Trophoblast cell (in vitro differentiated cells and primary cell): ENCODE results near the gene LMTK2.

Experiments used
- DNase-seq, 2 donors: peaks; one replicate each; pipeline ENCODE4 v3.0.0-alpha.2; 2016
- H2AFZ ChIP-seq: 2 replicates; pipeline ENCODE4 v1.6.1; 2013; ENCODE audit warnings: low read length, moderate library complexity, mild to moderate bottlenecking; ENCODE audit not compliant: insufficient read depth, poor library complexity
- H2AK5ac ChIP-seq: 2 replicates; pipeline ENCODE4 v1.6.1; 2013; ENCODE audit warnings: mild to moderate bottlenecking, low read length
- H2BK120ac ChIP-seq: 2 replicates; pipeline ENCODE4 v1.6.1; 2013; ENCODE audit warnings: low read length, mild to moderate bottlenecking, moderate library complexity; ENCODE audit not compliant: insufficient read depth, poor library complexity
- H2BK12ac ChIP-seq: 2 replicates; pipeline ENCODE4 v1.6.1; 2013; ENCODE audit warnings: mild to moderate bottlenecking, low read length, moderate library complexity
- H2BK5ac ChIP-seq: 2 replicates; pipeline ENCODE4 v1.6.1; 2013; ENCODE audit warnings: low read length, low read depth, moderate library complexity, mild to moderate bottlenecking; ENCODE audit not compliant: poor library complexity
- H3K14ac ChIP-seq: 2 replicates; pipeline ENCODE4 v1.6.1; 2013; ENCODE audit warnings: mild to moderate bottlenecking, low read length
- H3K18ac ChIP-seq: 2 replicates; pipeline ENCODE4 v1.6.1; 2013; ENCODE audit warnings: mild to moderate bottlenecking, low read length
- H3K23ac ChIP-seq: 2 replicates; pipeline ENCODE4 v1.6.1; 2013; ENCODE audit warnings: low read length
- H3K27ac ChIP-seq: 2 replicates; pipeline ENCODE4 v1.5.1; 2013; ENCODE audit warnings: low read depth, mild to moderate bottlenecking, inconsistent platforms, low read length, moderate library complexity
- H3K27me3 ChIP-seq: 2 replicates; pipeline ENCODE4 v1.6.1; 2013; ENCODE audit warnings: inconsistent platforms, mild to moderate bottlenecking, low read length, moderate library complexity; ENCODE audit not compliant: insufficient read depth
- H3K36me3 ChIP-seq, 2 experiments: 1 replicate in 1 of 2; 2 replicates in 1 of 2; pipeline ENCODE4 v1.6.1; 2013; ENCODE audit warnings: low read length in 2 of 2, mild to moderate bottlenecking in 2 of 2, moderate library complexity in 1 of 2; ENCODE audit not compliant: insufficient read depth in 2 of 2, control insufficient read depth in 1 of 2
- H3K4ac ChIP-seq: 2 replicates; pipeline ENCODE4 v1.6.1; 2013; ENCODE audit warnings: low read depth, mild to moderate bottlenecking, low read length, moderate library complexity
- H3K4me1 ChIP-seq, 2 experiments: 1 replicate in 1 of 2; 2 replicates in 1 of 2; pipeline ENCODE4 v1.6.1; 2013; ENCODE audit warnings: low read length in 2 of 2, mild to moderate bottlenecking in 2 of 2, moderate library complexity in 1 of 2; ENCODE audit not compliant: insufficient read depth in 2 of 2, control insufficient read depth in 1 of 2
- H3K4me2 ChIP-seq: 2 replicates; pipeline ENCODE4 v1.6.1; 2013; ENCODE audit warnings: inconsistent platforms, mild to moderate bottlenecking, low read length, moderate library complexity
- H3K4me3 ChIP-seq: 2 replicates; pipeline ENCODE4 v1.5.1; 2013; ENCODE audit warnings: mild to moderate bottlenecking, low read depth, low read length, inconsistent platforms
- H3K79me1 ChIP-seq: one replicate; pipeline ENCODE4 v1.6.1; 2013; ENCODE audit warnings: low read length
- H3K79me2 ChIP-seq: 2 replicates; pipeline ENCODE4 v1.6.1; 2013; ENCODE audit warnings: low read length, mild to moderate bottlenecking; ENCODE audit not compliant: control insufficient read depth, insufficient read depth, poor library complexity
- H3K9ac ChIP-seq: 2 replicates; pipeline ENCODE4 v1.6.1; 2013; ENCODE audit warnings: mild to moderate bottlenecking, low read length
- H3K9me3 ChIP-seq: 2 replicates; pipeline ENCODE4 v1.6.1; 2013; ENCODE audit warnings: low read depth, mild to moderate bottlenecking, control low read depth, inconsistent platforms, low read length; ENCODE audit not compliant: insufficient read depth
- H4K12ac ChIP-seq: 2 replicates; pipeline ENCODE4 v1.6.1; 2013; ENCODE audit warnings: low read depth, mild to moderate bottlenecking, low read length, moderate library complexity
- H4K8ac ChIP-seq: 2 replicates; pipeline ENCODE4 v1.6.1; 2013; ENCODE audit warnings: low read depth, mild to moderate bottlenecking, low read length, moderate library complexity
- H4K91ac ChIP-seq: one replicate; pipeline ENCODE4 v1.6.1; 2013; ENCODE audit warnings: low read depth, mild to moderate bottlenecking, low read length, moderate library complexity
- WGBS: extraction: QIAGEN DNeasy Blood & Tissue Kit; methylation state at CpG from one replicate; pipeline ENCODE4 v1.1.7; 2013; ENCODE audit warnings: missing lambda C conversion rate; ENCODE audit not compliant: insufficient read length, insufficient coverage; ENCODE audit errors: extremely low coverage; 5-methylcytosine and 5-hydroxymethylcytosine counted together

LMTK2 gene

DNA sequence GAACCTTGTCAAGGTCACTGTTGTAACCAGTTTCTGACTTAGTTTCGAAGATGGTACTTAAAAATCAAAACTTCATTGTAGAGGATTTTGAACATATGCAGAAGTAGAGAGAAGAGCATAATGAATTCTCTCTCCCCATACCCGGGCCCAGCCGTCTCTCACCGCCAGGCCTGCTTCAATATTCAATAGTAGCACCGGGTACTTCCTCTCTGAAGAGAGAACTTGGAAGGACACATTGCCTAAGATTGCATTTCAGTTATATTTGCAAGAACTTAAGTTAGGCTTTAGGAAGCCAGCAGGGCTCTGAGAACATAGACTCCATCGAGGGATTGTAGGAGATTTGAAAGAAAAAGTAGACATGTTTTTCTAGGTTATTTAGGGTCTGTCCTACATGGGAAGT lies 19.1 kb downstream of the LMTK2 start:
- no peak overlapping the region for H3K14ac ChIP-seq
- no peak overlapping the region for H4K91ac ChIP-seq
- H3K9me3 ChIP-seq = no peaks in the 10 kb centered on the region
- no CpG with 5 or more reads among the region's 6 CpGs for WGBS
- H3K27ac ChIP-seq = no peak overlapping the region
- H3K4me2 ChIP-seq = no peak overlapping the region
- no peak for DNase-seq
- no peak overlapping the region for H2AFZ ChIP-seq
- H3K79me2 ChIP-seq = peaks cover 1% of the 10 kb centered on the region
- H3K4me1 ChIP-seq = no peaks in the 10 kb centered on the region
- no peak overlapping the region for H2BK12ac ChIP-seq
- H2BK5ac ChIP-seq = no peak overlapping the region
- no peaks in the 10 kb centered on the region for H3K79me1 ChIP-seq
- no peak overlapping the region for H2BK120ac ChIP-seq
- H3K9ac ChIP-seq = no peak overlapping the region
- no peak overlapping the region for H4K12ac ChIP-seq
- H3K23ac ChIP-seq = no peak overlapping the region
- H4K8ac ChIP-seq = no peak overlapping the region
- no peaks in the 10 kb centered on the region for H3K27me3 ChIP-seq
- no peak overlapping the region for H2AK5ac ChIP-seq
- H3K4me3 ChIP-seq = no peak overlapping the region
- H3K36me3 ChIP-seq = no peaks in the 10 kb centered on the region
- H3K18ac ChIP-seq = no peak overlapping the region
- no peak overlapping the region for H3K4ac ChIP-seq

GRCh38 chr7:98126311-98127142 lies 19.9 kb downstream of the LMTK2 start:
- no peaks in the 10 kb centered on the region for H3K4me1 ChIP-seq
- no peak overlapping the region for H3K27ac ChIP-seq
- H3K18ac ChIP-seq = no peak overlapping the region
- H3K4me2 ChIP-seq = no peak overlapping the region
- no peak overlapping the region for H3K4ac ChIP-seq
- H3K9ac ChIP-seq = no peak overlapping the region
- H3K79me1 ChIP-seq = no peaks in the 10 kb centered on the region
- no peaks in the 10 kb centered on the region for H3K27me3 ChIP-seq
- no peak overlapping the region for H4K8ac ChIP-seq
- H3K9me3 ChIP-seq = no peaks in the 10 kb centered on the region
- no peak overlapping the region for H3K23ac ChIP-seq
- H4K12ac ChIP-seq = no peak overlapping the region
- no CpG with 5 or more reads among the region's 13 CpGs for WGBS
- peaks cover 1% of the 10 kb centered on the region for H3K79me2 ChIP-seq
- H2BK5ac ChIP-seq = no peak overlapping the region
- H4K91ac ChIP-seq = no peak overlapping the region
- no peak overlapping the region for H2BK12ac ChIP-seq
- H2AK5ac ChIP-seq = no peak overlapping the region
- H3K14ac ChIP-seq = no peak overlapping the region
- no peak overlapping the region for H2BK120ac ChIP-seq
- DNase-seq = no peak
- no peak overlapping the region for H3K4me3 ChIP-seq
- no peak overlapping the region for H2AFZ ChIP-seq
- no peaks in the 10 kb centered on the region for H3K36me3 ChIP-seq

DNA sequence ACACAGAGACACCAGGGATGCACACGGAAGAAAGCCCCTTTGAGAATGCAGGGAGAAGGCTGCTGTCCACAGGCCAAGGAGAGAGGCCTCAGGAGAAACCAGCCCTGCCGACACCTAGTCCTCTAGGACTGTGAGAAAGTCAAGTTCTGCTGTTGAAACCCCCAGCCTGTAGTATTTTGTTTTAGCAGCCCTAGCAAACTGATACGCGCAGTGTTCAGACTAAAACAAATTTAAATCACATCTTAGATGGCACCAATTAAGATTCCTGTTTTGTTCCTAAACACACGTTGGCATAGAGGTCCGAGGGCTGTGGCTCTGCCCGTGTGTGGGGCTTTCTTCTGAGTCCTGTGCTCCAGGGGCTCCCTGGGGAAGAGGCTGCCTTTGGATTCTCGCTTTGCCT lies 21.7 kb downstream of the LMTK2 start:
- Histone ChIP-seq H3K4me3 (no peak overlapping the region), H2BK12ac (no peak overlapping the region), H2BK120ac (no peak overlapping the region), H2AK5ac (no peak overlapping the region), H3K36me3 (no peaks in the 10 kb centered on the region), H3K79me2 (peaks cover 1% of the 10 kb centered on the region), H3K9ac (no peak overlapping the region), H4K8ac (no peak overlapping the region), H3K14ac (no peak overlapping the region), H3K79me1 (no peaks in the 10 kb centered on the region), H3K9me3 (no peaks in the 10 kb centered on the region), H3K18ac (no peak overlapping the region), H3K27ac (no peak overlapping the region), H3K23ac (no peak overlapping the region), H3K27me3 (no peaks in the 10 kb centered on the region), H4K91ac (no peak overlapping the region), H3K4me2 (no peak overlapping the region), H2BK5ac (no peak overlapping the region), H3K4me1 (peaks cover 0 to 2% of the 10 kb centered on the region in 2 experiments), H4K12ac (no peak overlapping the region), H2AFZ (no peak overlapping the region), H3K4ac (no peak overlapping the region)
- DNase-seq = no peak
- no CpG with 5 or more reads among the region's 8 CpGs for WGBS

DNA sequence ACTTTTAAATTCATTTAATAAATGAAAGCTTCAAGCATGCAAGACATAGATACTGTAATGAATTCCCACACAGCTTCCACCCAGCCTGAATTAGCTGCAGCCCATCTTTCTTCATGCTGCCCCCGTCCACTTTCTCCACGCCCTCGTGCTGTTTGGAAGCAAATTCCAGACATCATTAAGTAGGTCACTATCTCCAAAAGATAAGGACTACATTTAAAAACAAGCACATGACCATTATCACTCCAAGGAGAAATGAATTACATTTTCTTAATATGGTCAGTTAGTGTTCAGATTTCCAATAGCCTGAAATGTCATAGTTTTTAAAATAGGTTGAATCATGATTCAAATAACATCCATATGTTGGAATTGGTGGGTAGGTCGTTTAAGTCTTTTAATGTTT lies 24.3 kb downstream of the LMTK2 start:
- no peaks in the 10 kb centered on the region for H3K36me3 ChIP-seq
- no peak overlapping the region for H4K12ac ChIP-seq
- no peak overlapping the region for H4K91ac ChIP-seq
- no CpG with 5 or more reads among the region's 4 CpGs for WGBS
- no peak overlapping the region for H3K4me2 ChIP-seq
- no peak overlapping the region for H2BK120ac ChIP-seq
- no peak overlapping the region for H3K18ac ChIP-seq
- peaks cover 0 to 4% of the 10 kb centered on the region in 2 experiments for H3K4me1 ChIP-seq
- H3K4ac ChIP-seq = no peak overlapping the region
- no peaks in the 10 kb centered on the region for H3K27me3 ChIP-seq
- H4K8ac ChIP-seq = no peak overlapping the region
- H3K9me3 ChIP-seq = no peaks in the 10 kb centered on the region
- H2BK12ac ChIP-seq = no peak overlapping the region
- no peak for DNase-seq
- no peak overlapping the region for H3K27ac ChIP-seq
- H2BK5ac ChIP-seq = no peak overlapping the region
- H2AK5ac ChIP-seq = no peak overlapping the region
- H3K79me2 ChIP-seq = peaks cover 1% of the 10 kb centered on the region
- H2AFZ ChIP-seq = no peak overlapping the region
- H3K14ac ChIP-seq = no peak overlapping the region
- H3K9ac ChIP-seq = no peak overlapping the region
- no peak overlapping the region for H3K4me3 ChIP-seq
- H3K79me1 ChIP-seq = no peaks in the 10 kb centered on the region
- H3K23ac ChIP-seq = no peak overlapping the region
